Astrocyte (in vitro differentiated cells and primary cell): ENCODE measurements around the gene NAV3. TPM values are rescaled to one million over a fixed set of nuclear protein-coding genes. Genes with fewer than 3 reads are reported as not detected.

ENCODE experiments used
- DNase-seq: peaks from one replicate; pipeline ENCODE4 v3.0.0-alpha.2; 2010; ENCODE audit warnings: low read depth
- FAIRE-seq: peaks from 2 replicates; lab custom pipeline; 2011; peaks lifted over from hg19 to GRCh38; lab: Jason Lieb, UNC
- H2AFZ ChIP-seq: 2 replicates; pipeline ENCODE4 v1.6.0; 2012; ENCODE audit warnings: low read depth, low read length, inconsistent platforms
- H3K27ac ChIP-seq: 2 replicates; pipeline ENCODE4 v1.5.1; 2011; ENCODE audit warnings: low read depth, low read length, inconsistent platforms
- H3K27me3 ChIP-seq: 2 replicates; pipeline ENCODE4 v1.6.0; 2011; ENCODE audit warnings: low read length, inconsistent platforms; ENCODE audit not compliant: insufficient read depth
- H3K36me3 ChIP-seq: 2 replicates; pipeline ENCODE4 v1.5.1; 2011; ENCODE audit warnings: low read length, inconsistent platforms; ENCODE audit not compliant: insufficient read depth
- H3K4me1 ChIP-seq: 2 replicates; pipeline ENCODE4 v1.5.1; 2011; ENCODE audit warnings: low read length, inconsistent platforms; ENCODE audit not compliant: insufficient read depth
- H3K4me2 ChIP-seq: 2 replicates; pipeline ENCODE4 v1.6.0; 2012; ENCODE audit warnings: low read length, inconsistent platforms
- H3K4me3 ChIP-seq: 2 replicates; pipeline ENCODE4 v1.5.1; 2011; ENCODE audit warnings: low read depth, mild to moderate bottlenecking, low read length, inconsistent platforms; ENCODE audit not compliant: insufficient read depth
- H3K79me2 ChIP-seq: 2 replicates; pipeline ENCODE4 v1.6.0; 2012; ENCODE audit warnings: mild to moderate bottlenecking, low read length, inconsistent platforms; ENCODE audit not compliant: insufficient read depth
- H3K9ac ChIP-seq: 2 replicates; pipeline ENCODE4 v1.6.0; 2012; ENCODE audit warnings: mild to moderate bottlenecking, low read length, inconsistent platforms
- H3K9me3 ChIP-seq: 2 replicates; pipeline ENCODE4 v1.5.1; 2012; ENCODE audit warnings: low read depth, mild to moderate bottlenecking, low read length, inconsistent platforms; ENCODE audit not compliant: insufficient read depth
- H4K20me1 ChIP-seq: 2 replicates; pipeline ENCODE4 v1.6.0; 2012; ENCODE audit warnings: low read length, inconsistent platforms; ENCODE audit not compliant: insufficient read depth
- H3K27ac Mint-ChIP-seq: one replicate; pipeline ENCODE4 v1.8.0; 2021; ENCODE audit warnings: mild to moderate bottlenecking, mixed read lengths; ENCODE audit not compliant: unreplicated experiment
- H3K27me3 Mint-ChIP-seq: one replicate; pipeline ENCODE4 v1.8.0; 2021; ENCODE audit warnings: low read depth, mixed read lengths; ENCODE audit not compliant: unreplicated experiment
- H3K36me3 Mint-ChIP-seq: one replicate; pipeline ENCODE4 v1.8.0; 2021; ENCODE audit warnings: low read depth, mixed read lengths; ENCODE audit not compliant: unreplicated experiment
- H3K4me1 Mint-ChIP-seq: one replicate; pipeline ENCODE4 v1.8.0; 2021; ENCODE audit warnings: low read depth, mixed read lengths; ENCODE audit not compliant: unreplicated experiment
- H3K4me3 Mint-ChIP-seq: one replicate; pipeline ENCODE4 v1.8.0; 2021; ENCODE audit warnings: mild to moderate bottlenecking, moderate library complexity, mixed read lengths; ENCODE audit not compliant: unreplicated experiment
- H3K9me3 Mint-ChIP-seq: one replicate; pipeline ENCODE4 v1.8.0; 2021; ENCODE audit warnings: mild to moderate bottlenecking, mixed read lengths; ENCODE audit not compliant: unreplicated experiment
- EZH2 ChIP-seq: IDR thresholded peaks from 2 replicates; pipeline ENCODE4 v1.6.1; 2012; ENCODE audit warnings: mild to moderate bottlenecking, low read length, inconsistent platforms; ENCODE audit not compliant: insufficient read depth
- total RNA-seq: library from RNA; stranded (reverse); gene quantifications from 2 replicates; pipeline ENCODE4 v1.2.1, GENCODE V29; 2021
- TF ChIP-seq, protein P1 (sequence below): IDR thresholded peaks from 2 replicates; pipeline ENCODE4 v1.5.1; 2011; ENCODE audit warnings: low read depth, mild to moderate bottlenecking, inconsistent platforms, low read length, moderate library complexity; ENCODE audit not compliant: insufficient read depth

Gene NAV3
- total RNA-seq, 1 donor from 2014 or later: 24.1 TPM

DNA sequence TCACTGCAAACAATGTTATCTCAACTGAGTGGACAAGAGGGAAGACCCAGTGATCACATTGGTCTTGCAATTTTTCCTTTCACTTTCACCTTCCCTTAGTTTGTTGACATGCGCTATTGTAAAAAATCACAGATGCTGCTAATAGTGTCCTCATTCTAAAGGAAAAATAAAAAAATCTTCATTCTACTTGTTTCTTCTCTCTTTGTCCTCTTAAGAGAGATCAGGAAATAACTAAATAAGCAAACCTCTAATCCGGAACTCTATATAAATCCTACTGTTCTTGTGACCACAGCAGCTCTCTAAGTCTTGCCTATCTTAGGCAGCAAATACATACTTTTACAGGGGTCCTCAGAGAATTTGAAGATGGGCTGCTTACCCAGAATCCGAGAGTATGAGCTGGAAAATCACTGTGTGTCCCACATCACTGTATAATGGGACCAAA lies 257.7 kb downstream of the NAV3 start:
- Histone ChIP-seq H3K4me2 (peak overlapping the region; percentile 38), H3K4me1 (peaks cover 4% of the 10 kb centered on the region), H3K27ac (no peak overlapping the region), H3K9ac (no peak overlapping the region), H3K9me3 (no peaks in the 10 kb centered on the region), H4K20me1 (no peaks in the 10 kb centered on the region), H3K79me2 (no peaks in the 10 kb centered on the region), H3K36me3 (no peaks in the 10 kb centered on the region), H3K27me3 (no peaks in the 10 kb centered on the region), H3K4me3 (no peak overlapping the region), H2AFZ (no peak overlapping the region)
- H3K4me3 Mint-ChIP-seq: no peak overlapping the region
- no peaks in the 10 kb centered on the region for H3K27me3 Mint-ChIP-seq
- H3K36me3 Mint-ChIP-seq: peaks cover 2% of the 10 kb centered on the region
- no peak for DNase-seq
- H3K9me3 Mint-ChIP-seq: no peaks in the 10 kb centered on the region
- H3K4me1 Mint-ChIP-seq: peaks cover 8% of the 10 kb centered on the region
- no peak for FAIRE-seq
- no peak for TF ChIP-seq EZH2
- TF ChIP-seq, protein P1, sequence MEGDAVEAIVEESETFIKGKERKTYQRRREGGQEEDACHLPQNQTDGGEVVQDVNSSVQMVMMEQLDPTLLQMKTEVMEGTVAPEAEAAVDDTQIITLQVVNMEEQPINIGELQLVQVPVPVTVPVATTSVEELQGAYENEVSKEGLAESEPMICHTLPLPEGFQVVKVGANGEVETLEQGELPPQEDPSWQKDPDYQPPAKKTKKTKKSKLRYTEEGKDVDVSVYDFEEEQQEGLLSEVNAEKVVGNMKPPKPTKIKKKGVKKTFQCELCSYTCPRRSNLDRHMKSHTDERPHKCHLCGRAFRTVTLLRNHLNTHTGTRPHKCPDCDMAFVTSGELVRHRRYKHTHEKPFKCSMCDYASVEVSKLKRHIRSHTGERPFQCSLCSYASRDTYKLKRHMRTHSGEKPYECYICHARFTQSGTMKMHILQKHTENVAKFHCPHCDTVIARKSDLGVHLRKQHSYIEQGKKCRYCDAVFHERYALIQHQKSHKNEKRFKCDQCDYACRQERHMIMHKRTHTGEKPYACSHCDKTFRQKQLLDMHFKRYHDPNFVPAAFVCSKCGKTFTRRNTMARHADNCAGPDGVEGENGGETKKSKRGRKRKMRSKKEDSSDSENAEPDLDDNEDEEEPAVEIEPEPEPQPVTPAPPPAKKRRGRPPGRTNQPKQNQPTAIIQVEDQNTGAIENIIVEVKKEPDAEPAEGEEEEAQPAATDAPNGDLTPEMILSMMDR: no peak
- no peak overlapping the region for H3K27ac Mint-ChIP-seq

GRCh38 chr12:78090266-78090665 lies 259.6 kb downstream of the NAV3 start:
- DNase-seq (no peak), FAIRE-seq (no peak)
- Histone ChIP-seq H3K9ac (no peak overlapping the region), H3K4me3 (no peak overlapping the region), H3K27ac (no peak overlapping the region), H3K4me1 (peaks cover 4% of the 10 kb centered on the region), H2AFZ (no peak overlapping the region), H3K36me3 (no peaks in the 10 kb centered on the region), H3K4me2 (no peak overlapping the region), H4K20me1 (no peaks in the 10 kb centered on the region), H3K27me3 (no peaks in the 10 kb centered on the region), H3K79me2 (no peaks in the 10 kb centered on the region), H3K9me3 (no peaks in the 10 kb centered on the region)
- Mint-ChIP-seq H3K36me3 (peaks cover 2% of the 10 kb centered on the region), H3K27ac (no peak overlapping the region), H3K9me3 (no peaks in the 10 kb centered on the region), H3K27me3 (no peaks in the 10 kb centered on the region), H3K4me3 (no peak overlapping the region), H3K4me1 (peaks cover 8% of the 10 kb centered on the region)
- TF ChIP-seq, protein P1: no peak
- no peak for TF ChIP-seq EZH2

- peaks cover 2% of the 10 kb centered on the region for H3K36me3 Mint-ChIP-seq
- H3K4me2 ChIP-seq: no peak overlapping the region
- H2AFZ ChIP-seq: no peak overlapping the region
- no peak overlapping the region for H3K4me3 Mint-ChIP-seq
- no peak overlapping the region for H3K27ac ChIP-seq
- peaks cover 3% of the 10 kb centered on the region for H3K9me3 Mint-ChIP-seq
- TF ChIP-seq EZH2: no peak
- H3K27me3 ChIP-seq: no peaks in the 10 kb centered on the region
- no peaks in the 10 kb centered on the region for H3K27me3 Mint-ChIP-seq
- no peaks in the 10 kb centered on the region for H4K20me1 ChIP-seq
- H3K9ac ChIP-seq: no peak overlapping the region
- H3K27ac Mint-ChIP-seq: no peak overlapping the region
- H3K4me1 ChIP-seq: no peaks in the 10 kb centered on the region
- no peaks in the 10 kb centered on the region for H3K36me3 ChIP-seq
- no peaks in the 10 kb centered on the region for H3K4me1 Mint-ChIP-seq
- no peaks in the 10 kb centered on the region for H3K79me2 ChIP-seq
- no peak overlapping the region for H3K4me3 ChIP-seq
- DNase-seq: no peak
- FAIRE-seq: no peak
- no peaks in the 10 kb centered on the region for H3K9me3 ChIP-seq
Measured at GRCh38 chr12:78095623-78096022, 264.9 kb downstream of the NAV3 start.
